GM18502 (cell line): ENCODE data around the gene SBF2.
"Not testable (repeated sequence)": the region's sequence is repeated elsewhere in the genome, so short reads cannot be mapped to it uniquely, and the experiment has no call there.

Source experiments
- ATAC-seq: cut with Tn5 transposase; IDR thresholded peaks from one replicate; pipeline ENCODE4 v1.9.1; 2021; ENCODE audit warnings: mild to moderate bottlenecking; ENCODE audit not compliant: unreplicated experiment, poor library complexity

Gene SBF2

GRCh38 chr11:10272132-10272531 is 21.9 kb downstream of the SBF2 start:
- no peak for ATAC-seq

GRCh38 chr11:10268746-10269488 is 25.1 kb downstream of the SBF2 start:
- no peak for ATAC-seq

GRCh38 chr11:10267821-10268220 is 26.2 kb downstream of the SBF2 start:
- no peak for ATAC-seq

- no peak for ATAC-seq
These were observed 28.1 kb downstream of the SBF2 start for GRCh38 chr11:10265936-10266335.

- ATAC-seq: not testable (repeated sequence)
These were observed 29.3 kb downstream of the SBF2 start for GRCh38 chr11:10264716-10265115.

GRCh38 chr11:10263929-10264328 is 30.1 kb downstream of the SBF2 start:
- no peak for ATAC-seq

- ATAC-seq: no peak
These were observed 32.2 kb downstream of the SBF2 start for GRCh38 chr11:10261821-10262220.

- no peak for ATAC-seq
These were observed 36.5 kb downstream of the SBF2 start for GRCh38 chr11:10257478-10257877.

- ATAC-seq: no peak
These were observed 38.5 kb downstream of the SBF2 start for GRCh38 chr11:10255388-10256125.

- ATAC-seq: not testable (repeated sequence)
These were observed 44.4 kb downstream of the SBF2 start for GRCh38 chr11:10249448-10250131.

GRCh38 chr11:10247011-10247410 is 47.0 kb downstream of the SBF2 start:
- no peak for ATAC-seq

- no peak for ATAC-seq
These were observed 50.0 kb downstream of the SBF2 start for GRCh38 chr11:10243896-10244575.

- ATAC-seq: no peak
These were observed 57.2 kb downstream of the SBF2 start for GRCh38 chr11:10236840-10237239.

GRCh38 chr11:10233581-10233980 is 60.4 kb downstream of the SBF2 start:
- ATAC-seq: no peak

- ATAC-seq: no peak
These were observed 61.3 kb downstream of the SBF2 start for GRCh38 chr11:10232756-10233155.

GRCh38 chr11:10231803-10232202 is 62.2 kb downstream of the SBF2 start:
- not testable (repeated sequence) for ATAC-seq

GRCh38 chr11:10225553-10225952 is 68.5 kb downstream of the SBF2 start:
- no peak for ATAC-seq

GRCh38 chr11:10222399-10222798 is 71.6 kb downstream of the SBF2 start:
- ATAC-seq: no peak

GRCh38 chr11:10221342-10221741 is 72.7 kb downstream of the SBF2 start:
- ATAC-seq: no peak

GRCh38 chr11:10211470-10211869 is 82.5 kb downstream of the SBF2 start:
- no peak for ATAC-seq

- no peak for ATAC-seq
These were observed 84.7 kb downstream of the SBF2 start for GRCh38 chr11:10209326-10209725.
